HG02623 (cell line): ENCODE measurements around the gene ABHD2.

Experiments
- ATAC-seq: cut with Tn5 transposase; IDR thresholded peaks from one replicate; pipeline ENCODE4 v1.9.1; 2021; ENCODE audit warnings: moderate library complexity; ENCODE audit not compliant: unreplicated experiment

ABHD2 gene

GRCh38 chr15:89097313-89097712 lies 9.1 kb downstream of the ABHD2 start:
- ATAC-seq, result no peak

DNA sequence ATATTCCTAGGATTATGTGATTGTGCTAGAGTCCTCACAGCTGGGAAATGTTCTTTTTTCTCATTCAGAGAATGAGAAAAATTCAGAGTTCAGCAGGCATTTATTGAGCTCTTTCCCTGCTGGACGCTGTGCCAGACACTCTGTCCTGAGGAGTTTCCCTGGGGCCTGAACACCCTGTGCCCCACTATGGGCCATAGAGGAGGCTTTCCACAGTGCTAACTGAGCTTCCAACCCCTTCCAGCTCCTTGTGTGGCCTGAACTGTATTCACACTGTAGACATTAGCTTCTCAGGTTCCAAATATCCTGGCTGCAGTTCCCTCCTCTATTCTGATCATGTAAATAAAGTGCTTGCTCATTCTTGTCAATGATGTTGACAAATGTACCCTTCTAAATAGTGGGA lies 10.0 kb downstream of the ABHD2 start:
- ATAC-seq, result no peak

DNA sequence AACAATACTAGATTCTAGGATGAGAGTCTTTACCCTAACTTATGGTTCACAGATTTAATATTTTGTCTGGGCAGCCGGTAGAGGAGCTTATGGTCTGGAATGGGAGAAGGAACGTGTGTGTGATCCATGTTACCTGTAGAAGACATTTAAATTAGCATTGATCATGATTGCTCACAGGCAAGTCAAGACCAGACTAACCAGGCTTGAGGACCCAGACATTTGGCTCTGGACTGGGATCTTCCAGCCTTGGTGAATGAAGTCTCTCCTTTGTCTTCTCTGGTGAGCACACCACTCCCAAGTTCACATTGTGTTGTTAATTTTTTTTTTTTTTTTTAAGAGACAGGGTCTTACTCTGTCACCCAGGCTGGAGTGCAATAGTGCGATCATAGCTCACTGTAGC lies 11.7 kb downstream of the ABHD2 start:
- ATAC-seq, result no peak

DNA sequence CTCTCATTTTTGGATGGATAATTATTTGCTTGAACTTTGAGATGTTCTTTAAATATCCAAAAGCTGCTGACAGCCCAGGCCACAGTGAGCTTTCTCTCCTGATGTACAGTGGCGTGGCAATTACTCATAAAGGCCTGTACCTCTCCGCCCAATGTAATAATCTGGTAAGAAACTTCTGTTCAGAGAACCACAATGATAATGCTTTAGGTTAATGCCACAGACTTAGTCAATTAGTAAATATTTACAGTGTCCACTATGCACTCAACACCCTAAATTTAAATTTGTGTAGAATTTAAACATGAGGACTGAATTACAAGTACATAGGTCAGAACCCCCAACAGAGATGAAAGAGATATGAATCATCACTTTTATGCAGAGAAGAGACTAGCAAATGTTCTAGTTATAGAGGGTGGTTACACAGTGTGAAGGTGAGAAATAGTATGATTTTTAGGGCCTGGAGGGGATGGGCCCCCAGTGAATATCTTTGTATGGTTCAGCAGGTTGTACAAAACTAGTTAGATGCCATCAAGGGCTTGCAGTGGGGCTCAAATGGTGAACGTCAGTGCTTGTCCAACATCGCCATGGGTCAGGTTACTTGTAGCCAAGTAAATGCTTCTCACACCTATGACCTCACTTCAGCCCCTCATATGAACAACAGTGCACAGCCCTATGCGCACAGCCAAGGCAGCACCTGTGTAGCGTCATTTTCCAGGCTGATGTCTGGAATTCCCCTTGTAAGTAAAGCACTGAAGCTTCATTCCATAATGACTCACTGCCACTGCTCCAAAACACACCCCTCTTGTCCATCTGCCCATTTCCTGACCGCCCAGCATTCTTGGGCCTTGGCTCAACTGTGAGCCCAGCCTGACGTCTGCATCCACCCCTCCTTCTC lies 13.3 kb downstream of the ABHD2 start:
- no peak for ATAC-seq

- ATAC-seq, result no peak
These were observed 15.4 kb downstream of the ABHD2 start for GRCh38 chr15:89103481-89104171.

- ATAC-seq, result no peak
These were observed 15.9 kb downstream of the ABHD2 start for GRCh38 chr15:89104172-89104564.

- ATAC-seq, result no peak
These were observed 16.9 kb downstream of the ABHD2 start for GRCh38 chr15:89105147-89105546.

DNA sequence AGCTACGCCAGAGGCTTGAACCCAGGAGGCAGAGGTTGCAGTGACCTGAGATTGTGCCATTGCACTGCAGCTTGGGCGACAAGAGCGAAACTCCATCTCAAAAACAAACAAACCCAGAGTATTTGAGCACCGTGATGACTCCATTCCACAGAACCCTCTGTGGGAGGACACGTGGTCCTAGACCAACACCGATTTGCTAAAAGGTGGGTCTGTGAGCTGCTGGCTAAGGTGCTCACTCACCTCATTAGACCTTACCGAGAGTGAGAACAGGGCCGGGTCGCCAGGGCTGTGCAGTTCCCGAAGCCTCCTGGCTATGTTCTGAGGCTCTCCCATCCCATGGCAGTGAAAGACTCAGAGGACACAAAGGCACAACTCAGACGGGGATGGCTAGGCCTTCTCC lies 17.9 kb downstream of the ABHD2 start:
- no peak for ATAC-seq

- no peak for ATAC-seq
These were observed 19.7 kb downstream of the ABHD2 start for GRCh38 chr15:89107984-89108383.

GRCh38 chr15:89108835-89109234 lies 20.6 kb downstream of the ABHD2 start:
- ATAC-seq, result no peak

GRCh38 chr15:89109238-89109637 lies 21.0 kb downstream of the ABHD2 start:
- no peak for ATAC-seq

- ATAC-seq, result no peak
These were observed 21.8 kb downstream of the ABHD2 start for GRCh38 chr15:89110060-89110459.

DNA sequence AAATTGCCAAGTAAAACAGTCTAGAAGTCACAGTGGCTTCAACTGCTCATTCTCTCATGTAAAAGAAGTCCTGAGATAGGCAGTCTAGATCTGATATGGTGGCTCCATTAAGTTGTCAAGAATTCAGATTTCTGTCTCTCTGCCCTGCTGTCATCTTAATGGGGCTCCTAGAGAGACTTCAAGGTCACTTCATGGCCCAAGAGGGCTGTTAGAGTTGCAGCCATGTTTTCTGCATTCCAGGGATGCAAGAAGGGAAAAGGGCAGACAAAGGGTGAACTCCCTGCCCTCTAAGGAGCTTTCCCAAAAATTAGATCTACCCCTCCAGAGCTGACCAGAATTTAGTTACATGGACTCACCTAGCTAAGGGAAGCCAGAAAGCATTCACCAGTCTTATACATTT lies 23.1 kb downstream of the ABHD2 start:
- ATAC-seq, result no peak

DNA sequence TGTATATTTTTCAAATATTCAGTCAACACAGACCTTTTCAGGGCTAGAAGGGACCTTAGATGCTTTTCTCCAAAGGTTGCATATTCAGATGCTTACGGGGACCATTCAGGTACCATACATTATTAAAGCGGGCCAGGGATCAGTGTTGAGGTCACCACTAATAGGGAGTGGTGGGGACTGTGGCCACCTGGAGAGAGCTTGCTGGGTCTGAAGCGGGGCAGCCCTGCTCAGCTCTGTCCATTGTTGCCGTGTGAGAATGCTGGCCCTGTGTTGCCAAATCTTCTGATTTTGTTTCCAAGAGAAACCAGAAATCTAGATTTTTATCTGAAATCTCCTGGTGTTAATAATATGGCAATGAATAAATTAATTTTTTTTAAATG lies 23.7 kb downstream of the ABHD2 start:
- ATAC-seq, result no peak

DNA sequence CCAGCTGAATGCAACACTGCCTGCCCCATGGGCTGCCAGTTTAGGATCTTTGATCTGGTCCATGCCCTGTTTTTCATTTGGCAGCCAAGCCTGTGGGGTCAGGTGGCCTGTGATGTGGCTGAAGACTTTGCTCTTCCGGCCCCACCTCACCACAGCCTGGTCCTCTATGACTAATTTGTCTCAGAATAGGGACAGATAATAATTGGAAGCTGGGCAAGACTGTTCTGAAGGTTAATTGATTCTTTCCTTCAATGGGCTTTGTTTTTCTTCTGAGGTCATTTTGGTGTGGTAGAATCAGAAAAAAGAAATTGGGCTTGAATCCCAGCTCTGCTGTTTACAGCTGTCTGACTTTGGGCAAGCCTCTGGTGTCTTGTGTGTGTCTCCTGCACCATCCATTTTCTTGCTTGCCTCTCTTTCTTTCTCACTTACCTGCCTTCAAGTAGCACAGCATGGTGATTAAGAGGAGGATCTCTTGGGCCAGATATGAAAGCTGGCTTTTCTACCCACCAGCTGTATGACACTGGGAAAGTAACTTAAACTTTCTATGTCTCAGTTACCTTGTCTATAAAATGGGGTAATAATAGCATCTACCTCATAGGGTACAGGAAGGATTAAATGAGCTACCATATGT lies 24.2 kb downstream of the ABHD2 start:
- no peak for ATAC-seq

GRCh38 chr15:89113296-89114024 lies 25.2 kb downstream of the ABHD2 start:
- no peak for ATAC-seq

- no peak for ATAC-seq
These were observed 26.7 kb downstream of the ABHD2 start for GRCh38 chr15:89114990-89115389.

- ATAC-seq, result no peak
These were observed 27.3 kb downstream of the ABHD2 start for GRCh38 chr15:89115547-89115946.

GRCh38 chr15:89116404-89116803 lies 28.1 kb downstream of the ABHD2 start:
- no peak for ATAC-seq

DNA sequence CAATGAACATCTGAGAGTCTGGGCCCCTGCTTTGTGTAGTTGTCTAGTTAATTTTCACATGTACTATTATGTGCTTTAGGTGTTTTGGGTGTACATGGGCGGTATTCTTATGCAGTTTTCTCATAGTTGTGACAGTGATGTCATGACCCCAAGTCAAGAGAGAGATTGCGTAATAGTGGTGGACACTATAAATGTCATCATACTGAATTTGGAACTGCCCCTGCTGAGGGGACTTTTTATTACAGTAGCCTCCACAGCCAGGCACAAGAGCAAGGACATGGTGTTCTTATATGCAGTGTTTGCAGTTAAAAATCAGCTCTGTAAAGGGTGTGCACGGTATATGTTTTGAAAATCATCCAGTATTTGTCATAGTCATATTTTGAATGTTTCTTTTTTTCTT lies 29.5 kb downstream of the ABHD2 start:
- no peak for ATAC-seq

DNA sequence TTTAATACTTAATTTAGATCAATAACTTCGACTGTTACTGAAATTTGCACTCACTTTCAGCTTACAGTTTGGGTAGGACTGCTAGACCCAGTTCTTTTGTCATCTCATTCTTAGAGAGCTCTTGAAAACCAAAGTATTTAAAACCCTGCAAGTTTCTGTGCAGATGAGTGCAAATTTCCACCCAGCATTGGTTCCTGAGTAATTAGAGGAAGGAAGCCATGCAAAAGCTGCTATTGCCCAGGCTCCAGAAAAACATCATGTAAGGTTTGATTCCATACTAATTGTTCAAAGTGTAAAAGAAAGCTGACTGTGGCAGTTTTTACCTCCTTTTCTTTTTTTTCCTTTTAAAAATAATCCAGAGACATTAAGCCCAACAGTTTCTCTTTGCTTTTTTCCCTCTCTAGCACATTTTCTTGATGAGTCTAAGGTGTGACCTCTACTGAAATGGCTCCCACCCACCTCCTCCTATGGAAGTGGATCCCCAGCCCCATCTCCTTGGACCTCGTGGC lies 30.3 kb downstream of the ABHD2 start:
- ATAC-seq, result no peak
